Measurements from ENCODE around the gene DIAPH3.

DNA sequence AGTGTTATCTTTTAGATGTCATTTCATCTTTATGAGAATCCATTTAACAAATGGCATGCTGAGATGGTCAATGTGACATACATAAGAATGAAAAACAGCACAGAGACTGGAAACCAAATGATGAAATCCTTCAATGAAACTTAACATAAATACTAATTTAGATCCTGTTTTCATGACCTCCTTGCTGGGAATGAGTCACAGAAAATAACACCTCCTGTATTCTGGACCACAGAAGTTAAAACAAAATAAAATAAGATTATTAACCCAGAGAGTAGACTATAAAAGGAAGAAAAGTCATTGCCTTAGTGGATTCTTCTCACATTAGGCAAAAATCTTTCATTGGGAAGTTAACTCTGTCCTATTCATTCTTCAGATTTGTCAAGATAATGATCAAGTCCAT is 1.6 kb downstream of the DIAPH3 start:
- TF ChIP-seq CTCF (IDR thresholded peaks at IDR 0.05) (no peak), ZFX (IDR thresholded peaks at IDR 0.05; ENCODE audit: borderline replicate concordance) (no peak)

Data from 22Rv1 (cell line).